GM12878 (cell line): ENCODE results near the gene CD9. TPM values are rescaled to one million over a fixed set of nuclear protein-coding genes. Genes with fewer than 3 reads are reported as not detected.

ENCODE experiments used
- ATAC-seq: fragments of 200-7000 bp; cut with Tn5 transposase; 3 replicates; pipeline ENCODE4 v1.9.1; 2020; ENCODE audit warnings: mild to moderate bottlenecking, moderate library complexity
- BruUV-seq: library from RNA; stranded (reverse); fragments of 400-500 nt; replicated peaks from 2 replicates; lab custom pipeline; 2021; lab: Mats Ljungman, UMichigan
- CTCF ChIA-PET: fragments of 300-600 bp; sonication (Branson Sonifier 250); formaldehyde crosslinking; extraction: SDS; loops from one replicate; lab custom pipeline; 2021; ENCODE audit warnings: inconsistent platforms; lab: Yijun Ruan, JAX
- POLR2A ChIA-PET: fragments of 350-600 bp; formaldehyde crosslinking; extraction: SDS; loops from one replicate; lab custom pipeline; 2021; ENCODE audit warnings: inconsistent platforms; lab: Charles Lee
- RAD21 ChIA-PET: fragments of 300-600 bp; sonication (Branson Sonifier 250); formaldehyde crosslinking; loops from one replicate; lab custom pipeline; 2023; ENCODE audit warnings: antibody characterized with exemption; ENCODE audit not compliant: unreplicated experiment; lab: Charles Lee
- SMC1A ChIA-PET: fragments of 300-600 bp; sonication (Branson Sonifier 250); formaldehyde crosslinking; loops from one replicate; lab custom pipeline; 2023; ENCODE audit not compliant: unreplicated experiment, uncharacterized antibody; lab: Charles Lee
- DNase-seq: peaks from one replicate; pipeline ENCODE4 v3.0.0-alpha.2; 2011; ENCODE audit warnings: low read depth, low spot score
- FAIRE-seq: peaks from 3 replicates; lab custom pipeline; 2011; peaks lifted over from hg19 to GRCh38; lab: Jason Lieb, UNC
- H2AFZ ChIP-seq: 2 replicates; pipeline ENCODE4 v1.6.0; 2011; ENCODE audit warnings: low read depth, low read length, control low read depth; ENCODE audit not compliant: control insufficient read depth
- H3K27ac ChIP-seq: 2 replicates; pipeline ENCODE4 v1.5.1; 2011; ENCODE audit warnings: control low read depth; ENCODE audit not compliant: control insufficient read depth, insufficient read depth
- H3K27me3 ChIP-seq, 2 experiments: replicated peaks in 1 of 2; 2 replicates each; pipeline versions ENCODE4 v1.6.0 to v1.6.1; 2011; ENCODE audit warnings: low read length in 1 of 2; ENCODE audit not compliant: control insufficient read depth in 2 of 2, insufficient read depth in 2 of 2
- H3K36me3 ChIP-seq, 2 experiments: 2 replicates each; pipeline ENCODE4 v1.5.1; 2011; ENCODE audit warnings: low read length in 1 of 2; ENCODE audit not compliant: control insufficient read depth in 2 of 2, insufficient read depth in 2 of 2
- H3K4me1 ChIP-seq: 2 replicates; pipeline ENCODE4 v1.6.1; 2011; ENCODE audit warnings: mild to moderate bottlenecking, low read length, moderate library complexity, mixed read lengths; ENCODE audit not compliant: control insufficient read depth, insufficient read depth
- H3K4me2 ChIP-seq: 2 replicates; pipeline ENCODE4 v1.6.0; 2011; ENCODE audit warnings: control low read depth; ENCODE audit not compliant: control insufficient read depth, insufficient read depth
- H3K4me3 ChIP-seq: fragments of 200-600 bp; sonication (generic); 2 replicates; pipeline ENCODE4 v1.5.1; 2016
- H3K79me2 ChIP-seq: 2 replicates; pipeline ENCODE4 v1.6.0; 2011; ENCODE audit warnings: low read length; ENCODE audit not compliant: control insufficient read depth, insufficient read depth
- H3K9ac ChIP-seq: 2 replicates; pipeline ENCODE4 v1.8.0; 2011; ENCODE audit warnings: low read length, control low read depth, mixed read lengths; ENCODE audit not compliant: control insufficient read depth, insufficient read depth
- H3K9me3 ChIP-seq: replicated peaks from 3 replicates; pipeline ENCODE4 v1.5.1; 2011; ENCODE audit warnings: mild to moderate bottlenecking, low read length; ENCODE audit not compliant: control insufficient read depth, insufficient read depth
- H4K20me1 ChIP-seq: 2 replicates; pipeline ENCODE4 v1.6.0; 2011; ENCODE audit not compliant: control insufficient read depth, insufficient read depth
- BCL3 ChIP-seq: IDR thresholded peaks from 2 replicates; pipeline ENCODE4 v1.6.1; 2011; ENCODE audit warnings: borderline replicate concordance, low read depth, mild to moderate bottlenecking, moderate library complexity, low read length; ENCODE audit not compliant: insufficient read depth, poor library complexity, severe bottlenecking
- BMI1 ChIP-seq: fragments of 450-650 bp; IDR thresholded peaks from 2 replicates; pipeline ENCODE4 v1.6.1; 2016; ENCODE audit warnings: mild to moderate bottlenecking, moderate library complexity, borderline replicate concordance
- CBFB ChIP-seq: IDR thresholded peaks from 2 replicates; pipeline ENCODE4 v1.6.1; 2016; ENCODE audit warnings: antibody characterized with exemption, low read depth
- CHD1 ChIP-seq: IDR thresholded peaks from 2 replicates; pipeline ENCODE4 v1.6.1; 2012; ENCODE audit warnings: low read depth, low read length, improper control_type of control experiment
- CUX1 ChIP-seq: IDR thresholded peaks from 2 replicates; pipeline ENCODE4 v1.6.1; 2012; ENCODE audit warnings: improper control_type of control experiment, low read depth, low read length; ENCODE audit not compliant: insufficient replicate concordance
- FOS ChIP-seq: IDR thresholded peaks from 3 replicates; pipeline ENCODE4 v1.6.1; 2011; ENCODE audit warnings: borderline replicate concordance; ENCODE audit not compliant: insufficient read length; ENCODE audit errors: extremely low read depth
- IKZF2 ChIP-seq, 2 experiments: fragments of 450-650 bp; IDR thresholded peaks; 2 replicates each; pipeline ENCODE4 v1.6.1; 2017; ENCODE audit warnings: mild to moderate bottlenecking in 2 of 2, moderate library complexity in 2 of 2
- KAT2A ChIP-seq: conservative IDR thresholded peaks from 2 replicates; pipeline ENCODE4 v1.6.1; 2011; ENCODE audit warnings: low read depth, low read length; ENCODE audit not compliant: control insufficient read depth
- MYC ChIP-seq: IDR thresholded peaks from 2 replicates; pipeline ENCODE4 v1.6.1; 2011; ENCODE audit warnings: mild to moderate bottlenecking, low read length, moderate library complexity, inconsistent platforms; ENCODE audit not compliant: insufficient read depth, insufficient replicate concordance, insufficient read length, severe bottlenecking
- NFIC ChIP-seq: IDR thresholded peaks from 2 replicates; pipeline ENCODE4 v1.6.1; 2012; ENCODE audit warnings: low read depth, mild to moderate bottlenecking, inconsistent platforms, low read length, moderate library complexity
- WGBS: methylation state at CpG from one replicate; pipeline ENCODE4 v1.1.6; 2016; ENCODE audit warnings: low lambda C conversion rate; ENCODE audit not compliant: insufficient replicate concordance, insufficient coverage; ENCODE audit errors: missing lambda C conversion rate; 5-methylcytosine and 5-hydroxymethylcytosine counted together
- in situ Hi-C: fragments of 300-500 bp; cut with MboI; formaldehyde crosslinking; loops from 9 replicates; pipeline ENCODE4 v1.14.3; 2018; ENCODE audit warnings: mixed read lengths
- intact Hi-C: fragments of 100-400 bp; cut with micrococcal nuclease; formaldehyde crosslinking; loops from one replicate; pipeline ENCODE4 v1.14.2; 2022; ENCODE audit not compliant: unreplicated experiment
- polyA plus RNA-seq, 11 experiments: library from polyadenylated mRNA; depleted of rRNA in 4 of 11; unstranded in 6 of 11; stranded (reverse) in 5 of 11; fragments of >200 nt; fragmentation: Nextera tagmentation in 4 of 11; fragmentation: Illumina TruSeq in 1 of 11; extraction: Ambion mirVana in 4 of 11; extraction: Trizol in 1 of 11; gene quantifications; 1 replicate in 1 of 11; 2 replicates in 10 of 11; pipeline versions ENCODE4 v1.2.1 to v1.2.3, GENCODE V29; 2011 to 2016; ENCODE audit warnings: inconsistent platforms in 2 of 11, missing spikeins in 2 of 11, low read depth in 1 of 11
- total RNA-seq, 4 experiments: library from RNA; depleted of rRNA in 3 of 4; stranded (reverse); fragments of >200 nt in 3 of 4; fragmentation: Illumina TruSeq in 1 of 4; extraction: Trizol in 1 of 4; gene quantifications; 2 replicates each; pipeline versions ENCODE4 v1.2.1 to v1.2.3, GENCODE V29; 2013 to 2021

The CD9 gene
- total and polyA plus RNA-seq, 10 of the 15 experiments (the other 5 are each of a cell fraction or from before 2014, with no cell fraction given): 4.8 to 29.9 (median 9.7) TPM

GRCh38 chr12:6235906-6236640 lies 35.9 kb downstream of the CD9 start:
- SMC1A ChIA-PET: no interaction called here
- no peak overlapping the region for H3K27ac ChIP-seq
- H4K20me1 ChIP-seq: no peaks in the 10 kb centered on the region
- H3K9me3 ChIP-seq: no peaks in the 10 kb centered on the region
- FAIRE-seq: no peak
- no TSS peak for BruUV-seq
- no peak for TF ChIP-seq NFIC
- TF ChIP-seq BMI1: no peak
- no peak for TF ChIP-seq CBFB
- no peak for TF ChIP-seq MYC
- no peak for TF ChIP-seq IKZF2 (IDR thresholded peaks at IDR 0.05)
- no peaks in the 10 kb centered on the region for H3K27me3 ChIP-seq
- 0 out of 2 replicates have a peak, but pooled peaks cover under 1% of the 10 kb centered on the region for H3K4me1 ChIP-seq
- CTCF ChIA-PET: no interaction called here
- no peaks in the 10 kb centered on the region for H3K79me2 ChIP-seq
- no peak for DNase-seq
- no peak for ATAC-seq
- no peak overlapping the region for H3K4me2 ChIP-seq
- in situ Hi-C loops: no loop called here
- H2AFZ ChIP-seq: no peak overlapping the region
- WGBS: 46% methylated on average over 22 of the region's 22 CpGs
- no peak overlapping the region for H3K4me3 ChIP-seq
- intact Hi-C loops: no loop called here
- H3K36me3 ChIP-seq: no peaks in the 10 kb centered on the region; a peak in 1 of 4 replicates
- POLR2A ChIA-PET: interaction anchor here (1.0 kb wide), 1 partner anchor 15 kb away, joined by 4 read pairs; no protein-coding TSS in a partner anchor
- RAD21 ChIA-PET: no interaction called here
- no peak overlapping the region for H3K9ac ChIP-seq

- in situ Hi-C loops (no loop called here), intact Hi-C loops (no loop called here)
- DNase-seq: no peak
- Histone ChIP-seq H3K27ac (no peak overlapping the region), H3K4me3 (no peak overlapping the region), H3K4me1 (no peaks in the 10 kb centered on the region), H3K9me3 (no peaks in the 10 kb centered on the region), H2AFZ (no peak overlapping the region), H3K9ac (no peak overlapping the region), H3K36me3 (no peaks in the 10 kb centered on the region; a peak in 1 of 4 replicates), H3K27me3 (no peaks in the 10 kb centered on the region), H4K20me1 (no peaks in the 10 kb centered on the region), H3K79me2 (no peaks in the 10 kb centered on the region), H3K4me2 (no peak overlapping the region)
- SMC1A ChIA-PET: no interaction called here
- RAD21 ChIA-PET: no interaction called here
- POLR2A ChIA-PET: no interaction called here
- BruUV-seq: no TSS peak
- 22% methylated on average over 6 of the region's 6 CpGs for WGBS
- FAIRE-seq: no peak
- CTCF ChIA-PET: no interaction called here
- no peak for ATAC-seq
- TF ChIP-seq CHD1 (no peak), BCL3 (no peak), FOS (no peak), CUX1 (no peak), KAT2A (no peak)
These were observed 36.4 kb downstream of the CD9 start for GRCh38 chr12:6236641-6236940.
